ENCODE measurements around the gene GFM1. TPM values are rescaled to one million over a fixed set of nuclear protein-coding genes. Genes with fewer than 3 reads are reported as not detected.

Gene GFM1
- total RNA-seq, 1 donor from 2014 or later: 37.2 TPM

- Mint-ChIP-seq H3K27ac (no peak overlapping the region), H3K36me3 (peaks cover 3% of the 10 kb centered on the region), H3K27me3 (ENCODE audit: low read depth) (peaks cover 7% of the 10 kb centered on the region), H3K4me3 (no peak overlapping the region), H3K4me1 (no peaks in the 10 kb centered on the region), H3K9me3 (peaks cover 21% of the 10 kb centered on the region)
- TF ChIP-seq CTCF (IDR thresholded peaks at IDR 0.05; ENCODE audit: unreplicated experiment): no peak
- DNase-seq (ENCODE audit: low spot score in 2 of 2, unreplicated experiment in 2 of 2): no peak
Observed at GRCh38 chr3:158631981-158632380, 12.3 kb upstream of the GFM1 start.

- H3K4me1 Mint-ChIP-seq: peaks cover 11% of the 10 kb centered on the region
- no peaks in the 10 kb centered on the region for H3K27me3 Mint-ChIP-seq (ENCODE audit: low read depth)
- no peaks in the 10 kb centered on the region for H3K36me3 Mint-ChIP-seq
- no peak overlapping the region for H3K27ac Mint-ChIP-seq
- H3K4me3 Mint-ChIP-seq: no peak overlapping the region
- no peak for TF ChIP-seq CTCF (IDR thresholded peaks at IDR 0.05; ENCODE audit: unreplicated experiment)
- no peak for DNase-seq (ENCODE audit: low spot score in 2 of 2, unreplicated experiment in 2 of 2)
- no peaks in the 10 kb centered on the region for H3K9me3 Mint-ChIP-seq
Observed at GRCh38 chr3:158640646-158641045, 3.7 kb upstream of the GFM1 start.

GRCh38 chr3:158642005-158642404 is 2.3 kb upstream of the GFM1 start:
- H3K36me3 Mint-ChIP-seq: peaks cover 2% of the 10 kb centered on the region
- no peaks in the 10 kb centered on the region for H3K27me3 Mint-ChIP-seq (ENCODE audit: low read depth)
- no peak overlapping the region for H3K27ac Mint-ChIP-seq
- peaks cover 11% of the 10 kb centered on the region for H3K4me1 Mint-ChIP-seq
- no peak overlapping the region for H3K4me3 Mint-ChIP-seq
- no peak for DNase-seq (ENCODE audit: low spot score in 2 of 2, unreplicated experiment in 2 of 2)
- no peaks in the 10 kb centered on the region for H3K9me3 Mint-ChIP-seq
- TF ChIP-seq CTCF (IDR thresholded peaks at IDR 0.05; ENCODE audit: unreplicated experiment): no peak

- H3K4me3 Mint-ChIP-seq: no peak overlapping the region
- H3K27me3 Mint-ChIP-seq (ENCODE audit: low read depth): no peaks in the 10 kb centered on the region
- peaks cover 11% of the 10 kb centered on the region for H3K4me1 Mint-ChIP-seq
- TF ChIP-seq CTCF (IDR thresholded peaks at IDR 0.05; ENCODE audit: unreplicated experiment): no peak
- H3K9me3 Mint-ChIP-seq: no peaks in the 10 kb centered on the region
- no peak overlapping the region for H3K27ac Mint-ChIP-seq
- H3K36me3 Mint-ChIP-seq: peaks cover 3% of the 10 kb centered on the region
- no peak for DNase-seq (ENCODE audit: low spot score in 2 of 2, unreplicated experiment in 2 of 2)
Observed at GRCh38 chr3:158642474-158643210, 1.7 kb upstream of the GFM1 start.

- TF ChIP-seq CTCF (IDR thresholded peaks at IDR 0.05; ENCODE audit: unreplicated experiment): no peak
- peaks cover 12% of the 10 kb centered on the region for H3K36me3 Mint-ChIP-seq
- no peaks in the 10 kb centered on the region for H3K27me3 Mint-ChIP-seq (ENCODE audit: low read depth)
Observed at GRCh38 chr3:158649791-158650190, 5.5 kb downstream of the GFM1 start.

More at GRCh38 chr3:158649791-158650190, 5.5 kb downstream of the GFM1 start:
- H3K9me3 Mint-ChIP-seq: no peaks in the 10 kb centered on the region
- no peak overlapping the region for H3K27ac Mint-ChIP-seq
- no peak overlapping the region for H3K4me3 Mint-ChIP-seq
- DNase-seq (ENCODE audit: low spot score in 2 of 2, unreplicated experiment in 2 of 2): no peak
- H3K4me1 Mint-ChIP-seq: peaks cover 6% of the 10 kb centered on the region
